ENCODE measurements around the gene DHRS13. TPM values are rescaled to one million over a fixed set of nuclear protein-coding genes. Genes with fewer than 3 reads are reported as not detected.

Gene DHRS13
- total and polyA plus RNA-seq, 4 donors = 5.0 to 91.6 (median 11.0) TPM

DNA sequence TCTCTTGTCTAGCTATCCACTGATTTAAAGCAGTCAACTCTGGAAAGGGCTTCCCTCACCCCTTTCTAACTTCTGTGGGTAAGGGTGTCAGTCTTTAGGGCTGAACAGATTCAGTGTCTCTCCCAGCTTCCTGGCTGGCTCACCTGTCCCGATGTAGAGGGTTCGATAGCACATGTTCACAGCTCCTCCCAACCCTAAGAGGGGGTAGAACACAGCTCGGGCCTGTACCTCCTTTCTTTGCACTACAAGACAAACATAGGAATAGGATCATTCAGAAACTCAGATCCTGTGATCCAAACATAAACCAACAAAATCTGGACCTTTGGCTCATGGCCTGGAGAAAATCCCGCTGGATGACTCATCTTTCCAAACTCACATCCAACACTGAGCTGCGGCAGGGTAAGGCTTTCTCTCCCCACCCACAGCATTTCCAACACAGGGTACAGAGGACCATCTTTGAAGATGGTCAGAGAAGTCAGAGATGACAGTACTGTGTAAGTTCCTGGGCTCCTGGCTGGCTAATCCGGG, 5.8 kb upstream of the DHRS13 start:
- no peak for DNase-seq (ENCODE audit: low spot score)
- H3K4me3 ChIP-seq (ENCODE audit: low read depth in 1 of 3, low read length in 3 of 3) = no peak overlapping the region
- H3K36me3 ChIP-seq (ENCODE audit: control insufficient read depth in 4 of 4, insufficient read depth in 3 of 4, low read depth in 1 of 4, low read length in 3 of 4) = peaks cover 29 to 71% (median 45%) of the 10 kb centered on the region in 4 donors
- no peaks in the 10 kb centered on the region for H3K27me3 ChIP-seq (ENCODE audit: control insufficient read depth in 4 of 4, insufficient read depth in 4 of 4, low read length in 3 of 4)
- H3K27ac ChIP-seq (ENCODE audit: low read depth in 1 of 2, low read length in 2 of 2) = peak overlapping the region; percentile 50 to 63
- TF ChIP-seq, protein P1, sequence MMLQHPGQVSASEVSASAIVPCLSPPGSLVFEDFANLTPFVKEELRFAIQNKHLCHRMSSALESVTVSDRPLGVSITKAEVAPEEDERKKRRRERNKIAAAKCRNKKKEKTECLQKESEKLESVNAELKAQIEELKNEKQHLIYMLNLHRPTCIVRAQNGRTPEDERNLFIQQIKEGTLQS (IDR thresholded peaks at IDR 0.05) = peak; percentile 98
- peak; percentile 29 to 41 for TF ChIP-seq RAD21 (IDR thresholded peaks at IDR 0.05)
- TF ChIP-seq, protein P2, sequence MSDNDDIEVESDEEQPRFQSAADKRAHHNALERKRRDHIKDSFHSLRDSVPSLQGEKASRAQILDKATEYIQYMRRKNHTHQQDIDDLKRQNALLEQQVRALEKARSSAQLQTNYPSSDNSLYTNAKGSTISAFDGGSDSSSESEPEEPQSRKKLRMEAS (IDR thresholded peaks at IDR 0.05) = peak; percentile 47
- TF ChIP-seq, protein P3, sequence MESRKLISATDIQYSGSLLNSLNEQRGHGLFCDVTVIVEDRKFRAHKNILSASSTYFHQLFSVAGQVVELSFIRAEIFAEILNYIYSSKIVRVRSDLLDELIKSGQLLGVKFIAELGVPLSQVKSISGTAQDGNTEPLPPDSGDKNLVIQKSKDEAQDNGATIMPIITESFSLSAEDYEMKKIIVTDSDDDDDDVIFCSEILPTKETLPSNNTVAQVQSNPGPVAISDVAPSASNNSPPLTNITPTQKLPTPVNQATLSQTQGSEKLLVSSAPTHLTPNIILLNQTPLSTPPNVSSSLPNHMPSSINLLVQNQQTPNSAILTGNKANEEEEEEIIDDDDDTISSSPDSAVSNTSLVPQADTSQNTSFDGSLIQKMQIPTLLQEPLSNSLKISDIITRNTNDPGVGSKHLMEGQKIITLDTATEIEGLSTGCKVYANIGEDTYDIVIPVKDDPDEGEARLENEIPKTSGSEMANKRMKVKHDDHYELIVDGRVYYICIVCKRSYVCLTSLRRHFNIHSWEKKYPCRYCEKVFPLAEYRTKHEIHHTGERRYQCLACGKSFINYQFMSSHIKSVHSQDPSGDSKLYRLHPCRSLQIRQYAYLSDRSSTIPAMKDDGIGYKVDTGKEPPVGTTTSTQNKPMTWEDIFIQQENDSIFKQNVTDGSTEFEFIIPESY (IDR thresholded peaks at IDR 0.05) = no peak
- peak in 1 of 2 donors; percentile 55 for TF ChIP-seq RXRA (IDR thresholded peaks at IDR 0.05)
- TF ChIP-seq JUND (IDR thresholded peaks at IDR 0.05) = peak; percentile 99
- TF ChIP-seq FOXA1 (IDR thresholded peaks at IDR 0.05) = no peak
- TF ChIP-seq, protein P4, sequence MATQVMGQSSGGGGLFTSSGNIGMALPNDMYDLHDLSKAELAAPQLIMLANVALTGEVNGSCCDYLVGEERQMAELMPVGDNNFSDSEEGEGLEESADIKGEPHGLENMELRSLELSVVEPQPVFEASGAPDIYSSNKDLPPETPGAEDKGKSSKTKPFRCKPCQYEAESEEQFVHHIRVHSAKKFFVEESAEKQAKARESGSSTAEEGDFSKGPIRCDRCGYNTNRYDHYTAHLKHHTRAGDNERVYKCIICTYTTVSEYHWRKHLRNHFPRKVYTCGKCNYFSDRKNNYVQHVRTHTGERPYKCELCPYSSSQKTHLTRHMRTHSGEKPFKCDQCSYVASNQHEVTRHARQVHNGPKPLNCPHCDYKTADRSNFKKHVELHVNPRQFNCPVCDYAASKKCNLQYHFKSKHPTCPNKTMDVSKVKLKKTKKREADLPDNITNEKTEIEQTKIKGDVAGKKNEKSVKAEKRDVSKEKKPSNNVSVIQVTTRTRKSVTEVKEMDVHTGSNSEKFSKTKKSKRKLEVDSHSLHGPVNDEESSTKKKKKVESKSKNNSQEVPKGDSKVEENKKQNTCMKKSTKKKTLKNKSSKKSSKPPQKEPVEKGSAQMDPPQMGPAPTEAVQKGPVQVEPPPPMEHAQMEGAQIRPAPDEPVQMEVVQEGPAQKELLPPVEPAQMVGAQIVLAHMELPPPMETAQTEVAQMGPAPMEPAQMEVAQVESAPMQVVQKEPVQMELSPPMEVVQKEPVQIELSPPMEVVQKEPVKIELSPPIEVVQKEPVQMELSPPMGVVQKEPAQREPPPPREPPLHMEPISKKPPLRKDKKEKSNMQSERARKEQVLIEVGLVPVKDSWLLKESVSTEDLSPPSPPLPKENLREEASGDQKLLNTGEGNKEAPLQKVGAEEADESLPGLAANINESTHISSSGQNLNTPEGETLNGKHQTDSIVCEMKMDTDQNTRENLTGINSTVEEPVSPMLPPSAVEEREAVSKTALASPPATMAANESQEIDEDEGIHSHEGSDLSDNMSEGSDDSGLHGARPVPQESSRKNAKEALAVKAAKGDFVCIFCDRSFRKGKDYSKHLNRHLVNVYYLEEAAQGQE (IDR thresholded peaks at IDR 0.05) = peak; percentile 47
- peak; percentile 52 for TF ChIP-seq SP1 (IDR thresholded peaks at IDR 0.05)
- no peak for TF ChIP-seq EGR1 (IDR thresholded peaks at IDR 0.05; ENCODE audit: low read depth in 2 of 2)
- no peak for TF ChIP-seq NR2F2 (IDR thresholded peaks at IDR 0.05)
- TF ChIP-seq, protein P5, sequence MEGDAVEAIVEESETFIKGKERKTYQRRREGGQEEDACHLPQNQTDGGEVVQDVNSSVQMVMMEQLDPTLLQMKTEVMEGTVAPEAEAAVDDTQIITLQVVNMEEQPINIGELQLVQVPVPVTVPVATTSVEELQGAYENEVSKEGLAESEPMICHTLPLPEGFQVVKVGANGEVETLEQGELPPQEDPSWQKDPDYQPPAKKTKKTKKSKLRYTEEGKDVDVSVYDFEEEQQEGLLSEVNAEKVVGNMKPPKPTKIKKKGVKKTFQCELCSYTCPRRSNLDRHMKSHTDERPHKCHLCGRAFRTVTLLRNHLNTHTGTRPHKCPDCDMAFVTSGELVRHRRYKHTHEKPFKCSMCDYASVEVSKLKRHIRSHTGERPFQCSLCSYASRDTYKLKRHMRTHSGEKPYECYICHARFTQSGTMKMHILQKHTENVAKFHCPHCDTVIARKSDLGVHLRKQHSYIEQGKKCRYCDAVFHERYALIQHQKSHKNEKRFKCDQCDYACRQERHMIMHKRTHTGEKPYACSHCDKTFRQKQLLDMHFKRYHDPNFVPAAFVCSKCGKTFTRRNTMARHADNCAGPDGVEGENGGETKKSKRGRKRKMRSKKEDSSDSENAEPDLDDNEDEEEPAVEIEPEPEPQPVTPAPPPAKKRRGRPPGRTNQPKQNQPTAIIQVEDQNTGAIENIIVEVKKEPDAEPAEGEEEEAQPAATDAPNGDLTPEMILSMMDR (IDR thresholded peaks at IDR 0.05; ENCODE audit: low read depth, low read length, missing input control) = no peak
- TF ChIP-seq HNF4A (conservative IDR thresholded peaks at IDR 0.05) = peak; percentile 73 to 77
- TF ChIP-seq TAF1 (conservative IDR thresholded peaks at IDR 0.05) = no peak
- peak in 1 of 2 donors; percentile 25 for TF ChIP-seq GABPA (IDR thresholded peaks at IDR 0.05 in 1 of 2, conservative IDR thresholded peaks at IDR 0.05 in 1 of 2)
- TF ChIP-seq FOXA2 (IDR thresholded peaks at IDR 0.05) = peak; percentile 40
- 54% methylated on average over 6 of the region's 6 CpGs for WGBS
- no peaks in the 10 kb centered on the region for H3K9me3 ChIP-seq (ENCODE audit: control insufficient read depth in 4 of 4, low read length in 3 of 4)
- no peak overlapping the region for H3K9ac ChIP-seq (ENCODE audit: low read depth in 1 of 2, low read length in 2 of 2)
- H3K4me1 ChIP-seq (ENCODE audit: control insufficient read depth in 4 of 4, insufficient read depth in 4 of 4, low read length in 3 of 4) = peaks cover 15 to 16% (median 16%) of the 10 kb centered on the region in 4 donors
